ENCODE data around the gene NANOGP8.

NANOGP8 gene

DNA sequence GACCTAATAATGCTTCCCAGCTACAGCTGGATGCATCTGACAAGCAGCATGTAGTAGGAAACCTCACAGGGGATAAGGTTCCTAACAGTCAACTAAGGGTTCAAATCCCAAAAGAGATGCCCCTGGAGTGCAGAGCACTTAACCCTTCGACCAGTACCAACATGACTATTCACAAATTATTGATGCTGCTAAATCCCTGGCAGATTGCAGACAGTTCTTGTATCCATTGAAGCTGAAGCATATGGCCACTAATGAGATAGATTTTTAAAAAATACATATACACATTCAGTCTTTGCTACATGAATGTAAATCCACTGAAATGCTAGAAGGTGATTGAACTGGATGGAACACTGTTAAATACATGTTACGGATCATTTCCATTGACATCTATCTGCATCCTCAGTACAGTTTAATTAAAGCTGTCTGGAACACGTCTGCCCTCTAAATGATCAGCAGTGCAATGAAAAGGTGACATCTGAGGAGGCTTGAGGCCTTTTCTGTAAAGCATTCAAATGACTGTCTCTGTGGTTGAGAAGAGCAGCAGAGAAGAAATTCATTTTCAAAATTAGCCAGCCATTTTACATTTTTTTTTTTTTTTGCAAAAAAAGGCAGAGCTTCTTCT is 19.5 kb upstream of the NANOGP8 start:
- Mint-ChIP-seq H3K4me3 (no peak overlapping the region), H3K27ac (peak overlapping the region; percentile 37), H3K27me3 (ENCODE audit: low read depth, poor library complexity) (no peaks in the 10 kb centered on the region), H3K9me3 (no peaks in the 10 kb centered on the region), H3K4me1 (peaks cover 9% of the 10 kb centered on the region), H3K36me3 (ENCODE audit: low read depth) (no peaks in the 10 kb centered on the region)
- no peak for DNase-seq
- no peak for TF ChIP-seq CTCF (IDR thresholded peaks at IDR 0.05)

GRCh38 chr15:35102186-35102585 is 17.1 kb upstream of the NANOGP8 start:
- Mint-ChIP-seq H3K27me3 (ENCODE audit: low read depth, poor library complexity) (peaks cover 3% of the 10 kb centered on the region), H3K4me1 (peaks cover 9% of the 10 kb centered on the region), H3K4me3 (no peak overlapping the region), H3K27ac (no peak overlapping the region), H3K9me3 (no peaks in the 10 kb centered on the region), H3K36me3 (ENCODE audit: low read depth) (no peaks in the 10 kb centered on the region)
- no peak for DNase-seq
- TF ChIP-seq CTCF (IDR thresholded peaks at IDR 0.05) = no peak

GRCh38 chr15:35101335-35101734 is 16.2 kb upstream of the NANOGP8 start:
- DNase-seq = no peak
- no peaks in the 10 kb centered on the region for H3K9me3 Mint-ChIP-seq
- no peak overlapping the region for H3K4me3 Mint-ChIP-seq
- peaks cover 3% of the 10 kb centered on the region for H3K27me3 Mint-ChIP-seq (ENCODE audit: low read depth, poor library complexity)
- H3K4me1 Mint-ChIP-seq = peaks cover 9% of the 10 kb centered on the region
- no peak for TF ChIP-seq CTCF (IDR thresholded peaks at IDR 0.05)
- H3K27ac Mint-ChIP-seq = no peak overlapping the region
- no peaks in the 10 kb centered on the region for H3K36me3 Mint-ChIP-seq (ENCODE audit: low read depth)

- no peak overlapping the region for H3K4me3 Mint-ChIP-seq
- H3K9me3 Mint-ChIP-seq = no peaks in the 10 kb centered on the region
- DNase-seq = no peak
- no peaks in the 10 kb centered on the region for H3K36me3 Mint-ChIP-seq (ENCODE audit: low read depth)
- no peak overlapping the region for H3K27ac Mint-ChIP-seq
- H3K27me3 Mint-ChIP-seq (ENCODE audit: low read depth, poor library complexity) = peaks cover 3% of the 10 kb centered on the region
- H3K4me1 Mint-ChIP-seq = no peaks in the 10 kb centered on the region
- TF ChIP-seq CTCF (IDR thresholded peaks at IDR 0.05) = no peak
Measured at GRCh38 chr15:35098737-35099136, 13.6 kb upstream of the NANOGP8 start.

DNA sequence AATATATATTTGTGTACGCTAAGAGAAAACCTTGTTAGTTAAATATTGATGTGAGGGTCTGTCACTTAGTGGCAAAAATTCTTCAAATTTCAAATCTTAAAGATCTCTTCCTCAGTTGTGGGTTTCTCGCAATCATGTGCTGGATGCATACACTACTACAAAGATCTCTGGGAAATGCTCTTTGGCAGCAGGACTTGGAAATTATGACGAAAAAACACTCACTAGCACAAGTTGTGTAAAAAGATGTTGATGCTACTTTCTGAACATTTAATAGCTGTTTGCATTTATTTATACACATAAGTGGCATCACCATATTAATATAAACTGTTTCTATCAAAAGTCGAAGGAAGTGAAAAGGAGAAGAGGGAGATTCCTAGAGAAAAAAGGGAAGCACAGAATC is 10.8 kb upstream of the NANOGP8 start:
- Mint-ChIP-seq H3K27me3 (ENCODE audit: low read depth, poor library complexity) (peaks cover 12% of the 10 kb centered on the region), H3K27ac (no peak overlapping the region), H3K4me3 (no peak overlapping the region), H3K36me3 (ENCODE audit: low read depth) (peaks cover 6% of the 10 kb centered on the region), H3K9me3 (no peaks in the 10 kb centered on the region), H3K4me1 (no peaks in the 10 kb centered on the region)
- DNase-seq = no peak
- no peak for TF ChIP-seq CTCF (IDR thresholded peaks at IDR 0.05)

GRCh38 chr15:35092846-35093245 is 7.8 kb upstream of the NANOGP8 start:
- Mint-ChIP-seq H3K9me3 (no peaks in the 10 kb centered on the region), H3K27ac (no peak overlapping the region), H3K4me3 (no peak overlapping the region), H3K27me3 (ENCODE audit: low read depth, poor library complexity) (peaks cover 12% of the 10 kb centered on the region), H3K36me3 (ENCODE audit: low read depth) (peaks cover 6% of the 10 kb centered on the region), H3K4me1 (peaks cover 6% of the 10 kb centered on the region)
- no peak for DNase-seq
- no peak for TF ChIP-seq CTCF (IDR thresholded peaks at IDR 0.05)

All from nephron progenitor cell (in vitro differentiated cells).